HEK293T (cell line): Measurements from ENCODE around the gene TECR.
A peak's percentile ranks its signal among the peaks of the same experiment; 100 is the strongest.
"Not testable (repeated sequence)": the region's sequence is repeated elsewhere in the genome, so short reads cannot be mapped to it uniquely, and the experiment has no call there.

Experiments used
- CTCF ChIA-PET: fragments of 350-600 bp; formaldehyde crosslinking; extraction: SDS; loops from one replicate; lab custom pipeline; 2021; ENCODE audit warnings: antibody characterized with exemption, inconsistent platforms; lab: Yijun Ruan, JAX
- POLR2A ChIA-PET: fragments of 350-600 bp; formaldehyde crosslinking; extraction: SDS; loops from one replicate; lab custom pipeline; 2020; ENCODE audit warnings: antibody characterized with exemption, inconsistent platforms; lab: Yijun Ruan, JAX
- DNase-seq: peaks from one replicate; pipeline ENCODE4 v3.0.0; 2012; ENCODE audit warnings: mixed read lengths; ENCODE audit errors: extremely low spot score
- ARNT ChIP-seq: fragments of 450-650 bp; IDR thresholded peaks from 2 replicates; pipeline ENCODE4 v1.6.1; 2017; ENCODE audit warnings: mild to moderate bottlenecking
- BHLHE40 ChIP-seq: fragments of 450-650 bp; IDR thresholded peaks from 2 replicates; pipeline ENCODE4 v1.6.1; 2016; ENCODE audit warnings: mild to moderate bottlenecking, moderate library complexity, borderline replicate concordance
- CTBP1 ChIP-seq: fragments of 450-650 bp; IDR thresholded peaks from 2 replicates; pipeline ENCODE4 v1.6.1; 2016; ENCODE audit warnings: borderline replicate concordance
- ELF4 ChIP-seq: fragments of 450-650 bp; IDR thresholded peaks from 2 replicates; pipeline ENCODE4 v1.6.1; 2017; ENCODE audit warnings: antibody characterized with exemption
- FOXA1 ChIP-seq: fragments of 450-650 bp; IDR thresholded peaks from 2 replicates; pipeline ENCODE4 v1.6.1; 2016; ENCODE audit warnings: mild to moderate bottlenecking
- FOXK2 ChIP-seq: fragments of 450-650 bp; IDR thresholded peaks from 2 replicates; pipeline ENCODE4 v1.6.1; 2016; ENCODE audit warnings: mild to moderate bottlenecking
- FOXM1 ChIP-seq: fragments of 450-650 bp; IDR thresholded peaks from 2 replicates; pipeline ENCODE4 v1.6.1; 2017; ENCODE audit warnings: mild to moderate bottlenecking, borderline replicate concordance
- HDGF ChIP-seq: fragments of 450-650 bp; IDR thresholded peaks from 2 replicates; pipeline ENCODE4 v1.6.1; 2017; ENCODE audit warnings: antibody characterized with exemption, borderline replicate concordance
- L3MBTL2 ChIP-seq: fragments of 450-650 bp; conservative IDR thresholded peaks from 2 replicates; pipeline ENCODE4 v1.6.1; 2016; ENCODE audit warnings: mild to moderate bottlenecking
- LEF1 ChIP-seq: fragments of 450-650 bp; IDR thresholded peaks from 2 replicates; pipeline ENCODE4 v1.6.1; 2017; ENCODE audit warnings: mild to moderate bottlenecking, borderline replicate concordance
- NFRKB ChIP-seq: fragments of 450-650 bp; IDR thresholded peaks from 2 replicates; pipeline ENCODE4 v1.6.1; 2016; ENCODE audit warnings: mild to moderate bottlenecking, moderate library complexity
- SP1 ChIP-seq: fragments of 450-650 bp; IDR thresholded peaks from 2 replicates; pipeline ENCODE4 v1.6.1; 2017
- SUZ12 ChIP-seq: fragments of 450-650 bp; IDR thresholded peaks from 2 replicates; pipeline ENCODE4 v1.6.1; 2016; ENCODE audit warnings: mild to moderate bottlenecking
- TARDBP ChIP-seq: fragments of 450-650 bp; IDR thresholded peaks from 2 replicates; pipeline ENCODE4 v1.6.1; 2016
- ZNF384 ChIP-seq: fragments of 450-650 bp; IDR thresholded peaks from 2 replicates; pipeline ENCODE4 v1.6.1; 2016
- TF ChIP-seq, protein P1 (sequence below): fragments of 450-650 bp; IDR thresholded peaks from 2 replicates; pipeline ENCODE4 v1.6.1; 2016

The TECR gene

DNA sequence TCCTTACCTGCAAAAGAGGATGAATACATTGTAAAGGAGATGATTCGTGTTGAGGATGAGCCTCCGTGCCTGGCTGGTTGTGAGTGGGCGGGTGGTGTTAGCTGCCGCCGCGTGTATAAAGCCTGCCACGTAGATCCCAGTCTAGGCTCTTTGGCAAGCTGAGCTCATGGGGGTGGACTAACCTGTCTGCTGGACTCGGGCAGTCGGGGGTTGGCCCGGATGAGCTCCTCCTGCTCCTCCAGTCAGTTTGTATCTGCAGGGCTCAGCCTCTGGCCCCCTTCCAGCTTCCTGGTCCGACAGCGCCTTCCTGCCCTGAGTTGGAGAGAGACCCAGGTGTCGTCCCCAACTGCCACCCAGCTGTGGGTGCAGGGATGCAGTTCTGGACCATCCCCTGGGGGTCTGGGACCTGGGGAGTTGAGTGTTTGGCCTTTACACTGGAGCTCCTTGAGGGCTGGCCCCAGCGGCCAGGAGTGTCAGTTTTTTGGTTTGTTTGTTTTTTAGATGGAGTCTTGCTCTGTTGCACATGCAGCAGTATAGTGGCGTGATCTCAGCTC is 20.9 kb downstream of the TECR start:
- CTCF ChIA-PET: interaction anchor here (0.9 to 1.2 kb wide), 2 partner anchors 15 to 69 kb away, joined by 3 read pairs; no protein-coding TSS in a partner anchor
- DNase-seq: no peak

DNA sequence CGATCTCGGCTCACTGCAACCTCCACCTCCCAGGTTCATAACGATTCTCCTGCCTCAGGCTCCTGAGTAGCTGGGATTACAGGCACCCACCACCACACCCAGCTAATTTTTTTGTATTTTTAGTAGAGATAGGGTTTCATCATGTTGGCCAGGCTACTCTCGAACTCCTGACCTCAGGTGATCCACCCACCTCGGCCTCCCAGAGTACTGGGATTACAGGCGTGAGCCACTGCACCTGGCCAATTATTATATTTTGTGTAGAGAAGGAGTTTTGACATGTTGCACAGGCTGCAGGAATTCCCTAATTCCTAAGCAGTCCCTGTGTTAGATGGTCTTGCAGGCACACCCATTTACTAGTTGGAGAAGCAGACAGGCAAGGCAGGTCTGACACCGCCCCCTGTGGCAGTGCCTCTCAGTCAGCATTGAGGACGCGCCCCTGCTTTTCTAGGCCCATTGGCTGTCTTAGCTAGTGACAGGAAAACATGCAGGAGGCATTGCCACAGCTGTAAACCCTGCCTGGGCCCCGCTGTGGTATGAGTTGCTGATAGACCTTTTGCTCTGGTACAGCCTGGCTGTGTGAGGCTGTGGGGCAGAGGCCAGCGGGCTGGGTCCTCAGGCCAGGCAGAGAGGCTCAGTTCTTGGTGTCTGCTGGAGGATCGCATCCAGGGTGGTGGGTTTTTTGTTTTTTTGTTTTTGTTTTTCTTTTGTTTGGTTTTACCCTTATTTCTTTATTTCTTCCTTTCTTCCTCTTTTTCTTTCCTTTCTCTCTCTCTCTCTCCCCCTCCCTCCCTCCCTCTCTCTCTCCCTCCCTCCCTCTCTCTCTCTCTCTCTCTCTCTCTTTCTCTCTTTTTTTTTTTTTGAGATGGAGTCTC is 22.0 kb downstream of the TECR start:
- CTCF ChIA-PET: interaction anchor here (0.6 to 0.9 kb wide), 2 partner anchors 16 to 47 kb away, joined by 3 to 4 read pairs; no protein-coding TSS in a partner anchor
- POLR2A ChIA-PET: not testable (repeated sequence)
- peak; percentile 60 for DNase-seq

More for the DNA sequence above, 20.9 kb downstream of the TECR start:
- TF ChIP-seq LEF1 (no peak), NFRKB (no peak), FOXA1 (no peak), ELF4 (no peak), FOXK2 (no peak), HDGF (no peak), CTBP1 (no peak), ZNF384 (no peak), FOXM1 (no peak), ARNT (no peak), SUZ12 (no peak)
- TF ChIP-seq, protein P1, sequence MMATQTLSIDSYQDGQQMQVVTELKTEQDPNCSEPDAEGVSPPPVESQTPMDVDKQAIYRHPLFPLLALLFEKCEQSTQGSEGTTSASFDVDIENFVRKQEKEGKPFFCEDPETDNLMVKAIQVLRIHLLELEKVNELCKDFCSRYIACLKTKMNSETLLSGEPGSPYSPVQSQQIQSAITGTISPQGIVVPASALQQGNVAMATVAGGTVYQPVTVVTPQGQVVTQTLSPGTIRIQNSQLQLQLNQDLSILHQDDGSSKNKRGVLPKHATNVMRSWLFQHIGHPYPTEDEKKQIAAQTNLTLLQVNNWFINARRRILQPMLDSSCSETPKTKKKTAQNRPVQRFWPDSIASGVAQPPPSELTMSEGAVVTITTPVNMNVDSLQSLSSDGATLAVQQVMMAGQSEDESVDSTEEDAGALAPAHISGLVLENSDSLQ: no peak
- POLR2A ChIA-PET: interaction anchor here (1.9 kb wide), 1 partner anchor 32 kb away, joined by 7 read pairs; the partner anchor contains the start of gene DNAJB1

DNA sequence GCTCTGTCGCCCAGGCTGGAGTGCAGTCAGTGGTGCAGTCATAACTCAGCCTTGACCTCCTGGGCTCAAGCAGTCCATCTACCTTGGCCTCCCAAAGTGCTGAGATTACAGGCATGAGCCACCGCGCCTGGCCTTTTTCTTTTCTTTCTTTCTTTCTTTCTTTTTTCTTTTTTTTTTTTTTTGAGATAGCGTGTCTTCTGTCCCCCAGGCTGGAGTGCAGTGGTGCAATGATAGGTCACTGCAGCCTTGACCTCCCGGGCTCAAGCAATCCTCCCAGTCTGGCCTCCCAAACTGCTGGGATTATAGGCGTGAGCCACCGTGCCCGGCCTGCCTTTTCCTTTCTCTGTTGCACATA is 22.6 kb downstream of the TECR start:
- POLR2A ChIA-PET, CTCF ChIA-PET: not testable (repeated sequence)

DNA sequence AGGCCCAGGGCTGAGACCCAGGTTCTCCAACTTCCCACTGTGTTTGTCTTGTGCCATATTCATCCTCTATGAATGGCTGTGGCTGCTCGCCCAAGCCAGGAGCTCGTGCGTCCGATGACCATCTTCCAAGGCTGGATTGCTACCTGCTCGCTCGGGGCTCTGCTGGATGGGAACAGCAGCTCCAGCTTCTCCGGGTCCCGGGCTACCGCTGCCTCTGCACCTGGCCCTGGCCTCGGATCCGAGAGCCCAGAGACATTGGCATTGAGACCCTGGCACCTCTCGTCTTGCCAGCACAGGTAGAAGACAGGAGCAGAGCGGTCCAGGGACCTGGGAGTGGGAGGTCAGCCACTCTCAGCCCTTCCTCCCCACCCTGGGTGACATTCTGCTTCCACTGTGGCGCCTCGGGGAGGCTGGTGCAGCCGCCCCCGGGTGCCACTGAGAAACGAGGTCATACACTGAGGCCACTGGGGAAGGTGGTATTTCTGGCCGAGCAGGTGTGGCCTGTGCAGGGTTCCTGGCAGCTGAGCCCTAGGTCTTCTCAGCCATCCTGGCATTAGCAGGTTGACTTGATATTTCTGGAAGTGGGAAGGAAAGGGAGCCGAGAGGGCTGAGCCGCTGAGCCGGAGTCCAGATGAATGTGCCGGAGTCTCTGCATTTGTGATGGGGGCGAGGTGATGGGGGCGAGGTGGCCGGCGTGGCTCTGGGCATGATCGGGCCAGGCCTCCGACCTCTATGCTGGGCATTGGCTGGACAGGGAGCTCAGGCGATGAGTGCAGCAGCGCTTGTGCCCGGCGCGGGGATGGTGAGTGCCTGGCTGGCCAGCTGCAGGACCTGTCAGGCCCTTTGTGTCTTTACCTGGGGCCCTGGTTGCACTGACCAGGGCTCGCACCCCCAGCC is 23.9 kb downstream of the TECR start:
- POLR2A ChIA-PET: interaction anchor here (1.2 to 1.7 kb wide), 2 partner anchors 34 to 35 kb away, joined by 3 to 6 read pairs; partner anchors contain the start of gene DNAJB1
- CTCF ChIA-PET: no interaction called here
- DNase-seq: no peak
- no peak for TF ChIP-seq FOXK2

More for the DNA sequence above, 22.6 kb downstream of the TECR start:
- not testable (repeated sequence) for DNase-seq

DNA sequence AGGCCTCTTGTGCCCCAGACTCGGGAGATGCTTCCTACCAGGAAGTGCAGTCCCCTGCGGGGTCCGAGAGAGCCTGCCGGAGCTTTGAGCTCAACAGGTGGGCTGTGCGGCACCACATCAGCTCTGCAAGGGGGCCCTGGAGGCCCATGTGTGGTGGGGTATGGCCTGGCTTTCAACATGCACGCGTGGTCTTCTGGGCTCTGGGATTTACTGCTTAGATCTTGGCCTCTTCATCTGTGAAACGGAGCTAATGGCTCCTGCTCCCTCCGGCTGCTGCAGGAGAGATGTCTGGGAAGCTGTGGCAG is 24.5 kb downstream of the TECR start:
- POLR2A ChIA-PET: interaction anchor here (1.2 to 1.8 kb wide), 3 partner anchors 34 to 136 kb away, joined by 3 to 7 read pairs (median 6); partner anchors contain the start of genes DNAJB1 and ZNF333
- CTCF ChIA-PET: interaction anchor here (0.6 kb wide), 1 partner anchor 131 kb away, joined by 3 read pairs; no protein-coding TSS in a partner anchor
- no peak for DNase-seq
- TF ChIP-seq FOXA1 (no peak), LEF1 (no peak), ELF4 (no peak), L3MBTL2 (no peak), SP1 (no peak), TARDBP (no peak), BHLHE40 (no peak), HDGF (no peak), ZNF384 (no peak), SUZ12 (no peak), CTBP1 (no peak), NFRKB (no peak), FOXM1 (no peak)
- TF ChIP-seq, protein P1: no peak

DNA sequence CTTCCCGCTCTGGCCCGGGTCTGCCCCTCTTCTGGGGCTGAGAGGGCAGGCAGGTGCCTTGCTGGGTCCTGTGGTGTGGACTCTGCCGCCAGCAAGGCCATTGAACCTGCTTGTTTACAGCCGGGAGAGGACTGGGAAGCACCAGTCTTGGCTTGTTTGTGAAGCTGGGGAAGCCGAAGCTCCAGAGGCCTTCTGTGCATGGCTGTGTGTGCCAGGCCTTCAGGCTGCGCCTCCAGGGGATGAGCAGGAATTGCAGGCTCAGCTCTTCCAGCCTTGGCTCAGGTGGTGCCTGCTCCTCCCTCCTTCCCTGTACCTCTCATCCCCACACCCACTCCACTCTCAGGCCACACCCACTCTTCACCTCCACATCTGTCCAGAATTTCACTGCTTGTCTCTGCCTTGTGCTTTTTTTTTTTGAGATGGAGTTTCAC is 25.0 kb downstream of the TECR start:
- ChIA-PET CTCF (interaction anchor here (0.6 kb wide), 1 partner anchor 130 kb away, joined by 3 read pairs; no protein-coding TSS in a partner anchor), POLR2A (interaction anchor here (1.2 to 1.8 kb wide), 3 partner anchors 35 to 136 kb away, joined by 3 to 7 read pairs (median 6); partner anchors contain the start of genes DNAJB1 and ZNF333)
- no peak for DNase-seq
- no peak for TF ChIP-seq SP1
- no peak for TF ChIP-seq FOXA1
- TF ChIP-seq, protein P1: no peak
- TF ChIP-seq ARNT: no peak
- no peak for TF ChIP-seq ZNF384
- TF ChIP-seq TARDBP: no peak
- no peak for TF ChIP-seq L3MBTL2
- no peak for TF ChIP-seq BHLHE40
- no peak for TF ChIP-seq ELF4
- TF ChIP-seq CTBP1: no peak
- TF ChIP-seq FOXK2: no peak
